ENCODE data around the gene TAGLN.

TAGLN gene

DNA sequence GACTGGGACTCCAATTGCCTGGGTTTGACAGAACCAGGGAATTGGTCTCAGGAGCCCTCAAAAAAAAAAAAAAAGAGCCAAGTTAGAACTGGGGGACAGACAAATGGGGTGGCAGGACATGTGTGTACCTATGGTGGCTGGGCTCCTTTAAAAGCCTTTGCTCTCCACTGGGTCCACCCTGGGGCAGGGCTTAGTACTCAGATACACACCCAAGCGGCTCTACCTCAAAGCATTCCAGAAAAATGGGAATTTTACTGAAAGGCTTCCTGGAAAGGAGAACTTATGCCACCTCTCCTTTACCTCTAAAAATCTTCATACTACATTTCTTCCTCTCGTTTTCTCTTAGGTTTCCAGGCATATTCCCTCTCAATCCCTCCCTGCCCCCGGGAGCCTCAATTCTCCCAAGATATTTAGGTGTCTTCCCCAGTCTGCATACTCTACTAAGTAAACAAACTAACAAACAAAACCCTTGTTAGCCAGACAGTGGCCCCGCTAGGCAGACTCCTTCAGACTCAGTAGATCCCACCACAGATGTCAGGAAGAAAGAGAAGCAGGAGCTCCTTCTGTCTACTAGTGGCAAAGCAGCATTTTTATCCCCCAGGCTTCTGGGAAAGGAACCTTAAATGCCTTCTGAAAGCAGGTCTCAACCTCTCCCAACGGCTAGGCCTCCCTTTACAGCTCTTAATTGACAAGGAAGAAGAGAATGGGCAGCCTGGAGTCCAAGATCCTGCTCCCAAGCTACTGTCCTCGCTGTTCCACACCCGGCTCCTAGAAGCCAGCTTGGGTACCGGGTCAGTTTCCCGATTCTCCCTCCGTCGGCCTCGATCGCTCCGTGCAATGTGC lies 32.0 kb downstream of the TAGLN start:
- H3K27me3 ChIP-seq (ENCODE audit: low read depth, low read length): no peaks in the 10 kb centered on the region
- H3K4me2 ChIP-seq (ENCODE audit: low read length): peak overlapping the region; percentile 94
- peak overlapping the region; percentile 97 for H3K4me3 ChIP-seq (ENCODE audit: low read length)
- H3K9me3 ChIP-seq (ENCODE audit: insufficient read depth, low read length): no peaks in the 10 kb centered on the region
- H3K9ac ChIP-seq (ENCODE audit: low read length): peak overlapping the region; percentile 70
- peak overlapping the region; percentile 76 for H3K27ac ChIP-seq (ENCODE audit: low read length)
- peaks cover 26% of the 10 kb centered on the region for H3K4me1 ChIP-seq (ENCODE audit: low read length)
- peaks cover 21% of the 10 kb centered on the region for H3K36me3 ChIP-seq (replicated peaks; ENCODE audit: low read depth, low read length)
- H2AFZ ChIP-seq (ENCODE audit: low read depth, low read length): 0 out of 2 replicates have a peak overlapping the region, but pooled peaks have one; percentile 22
- no peaks in the 10 kb centered on the region for H4K20me1 ChIP-seq (ENCODE audit: insufficient read depth, low read length)
- peaks cover 44% of the 10 kb centered on the region for H3K79me2 ChIP-seq (ENCODE audit: low read length)
- TF ChIP-seq, protein P1, sequence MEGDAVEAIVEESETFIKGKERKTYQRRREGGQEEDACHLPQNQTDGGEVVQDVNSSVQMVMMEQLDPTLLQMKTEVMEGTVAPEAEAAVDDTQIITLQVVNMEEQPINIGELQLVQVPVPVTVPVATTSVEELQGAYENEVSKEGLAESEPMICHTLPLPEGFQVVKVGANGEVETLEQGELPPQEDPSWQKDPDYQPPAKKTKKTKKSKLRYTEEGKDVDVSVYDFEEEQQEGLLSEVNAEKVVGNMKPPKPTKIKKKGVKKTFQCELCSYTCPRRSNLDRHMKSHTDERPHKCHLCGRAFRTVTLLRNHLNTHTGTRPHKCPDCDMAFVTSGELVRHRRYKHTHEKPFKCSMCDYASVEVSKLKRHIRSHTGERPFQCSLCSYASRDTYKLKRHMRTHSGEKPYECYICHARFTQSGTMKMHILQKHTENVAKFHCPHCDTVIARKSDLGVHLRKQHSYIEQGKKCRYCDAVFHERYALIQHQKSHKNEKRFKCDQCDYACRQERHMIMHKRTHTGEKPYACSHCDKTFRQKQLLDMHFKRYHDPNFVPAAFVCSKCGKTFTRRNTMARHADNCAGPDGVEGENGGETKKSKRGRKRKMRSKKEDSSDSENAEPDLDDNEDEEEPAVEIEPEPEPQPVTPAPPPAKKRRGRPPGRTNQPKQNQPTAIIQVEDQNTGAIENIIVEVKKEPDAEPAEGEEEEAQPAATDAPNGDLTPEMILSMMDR (IDR thresholded peaks at IDR 0.05; ENCODE audit: low read depth, low read length): no peak
- no peak for TF ChIP-seq EZH2phosphoT487 (IDR thresholded peaks at IDR 0.05; ENCODE audit: low read depth)

DNA sequence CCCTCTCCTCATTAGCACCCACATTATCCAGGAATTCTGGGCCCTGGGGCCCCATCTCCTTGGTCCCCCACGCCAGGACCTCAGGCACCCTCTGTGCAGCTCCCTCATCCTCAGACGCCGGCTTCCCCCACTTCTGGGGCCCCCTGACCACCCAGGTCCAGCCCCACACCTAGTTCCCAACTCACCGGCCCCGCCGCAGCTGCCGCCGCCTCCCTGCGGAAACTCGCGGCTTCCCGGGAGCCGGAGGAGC lies 32.6 kb downstream of the TAGLN start, which contains the start of gene PCSK7:
PCSK7 (minus strand) TSS at position 232 of the 250 bp plus-strand sequence. CDS start 2,229 bp downstream, outside the sequence.
- peak within 1 kb of the TSS; percentile 77; the same call in 1 of the 2 replicates for H2AFZ ChIP-seq (ENCODE audit: low read depth, low read length)
- peaks cover 26% of the 10 kb centered on the region for H3K4me1 ChIP-seq (ENCODE audit: low read length)
- peak within 1 kb of the TSS; percentile 97 for H3K4me3 ChIP-seq (ENCODE audit: low read length)
- peaks cover 21% of the 10 kb centered on the region for H3K36me3 ChIP-seq (replicated peaks; ENCODE audit: low read depth, low read length)
- peaks cover 44% of the 10 kb centered on the region for H3K79me2 ChIP-seq (ENCODE audit: low read length)
- no peaks in the 10 kb centered on the region for H3K27me3 ChIP-seq (ENCODE audit: low read depth, low read length)
- peak within 1 kb of the TSS; percentile 78 for H3K9ac ChIP-seq (ENCODE audit: low read length)
- H3K9me3 ChIP-seq (ENCODE audit: insufficient read depth, low read length): no peaks in the 10 kb centered on the region
- H3K27ac ChIP-seq (ENCODE audit: low read length): peak within 1 kb of the TSS; percentile 76
- H3K4me2 ChIP-seq (ENCODE audit: low read length): peak within 1 kb of the TSS; percentile 94
- no peak for TF ChIP-seq EZH2phosphoT487 (IDR thresholded peaks at IDR 0.05; ENCODE audit: low read depth)
- TF ChIP-seq, protein P1 (IDR thresholded peaks at IDR 0.05; ENCODE audit: low read depth, low read length): no peak
- H4K20me1 ChIP-seq (ENCODE audit: insufficient read depth, low read length): no peaks in the 10 kb centered on the region

DNA sequence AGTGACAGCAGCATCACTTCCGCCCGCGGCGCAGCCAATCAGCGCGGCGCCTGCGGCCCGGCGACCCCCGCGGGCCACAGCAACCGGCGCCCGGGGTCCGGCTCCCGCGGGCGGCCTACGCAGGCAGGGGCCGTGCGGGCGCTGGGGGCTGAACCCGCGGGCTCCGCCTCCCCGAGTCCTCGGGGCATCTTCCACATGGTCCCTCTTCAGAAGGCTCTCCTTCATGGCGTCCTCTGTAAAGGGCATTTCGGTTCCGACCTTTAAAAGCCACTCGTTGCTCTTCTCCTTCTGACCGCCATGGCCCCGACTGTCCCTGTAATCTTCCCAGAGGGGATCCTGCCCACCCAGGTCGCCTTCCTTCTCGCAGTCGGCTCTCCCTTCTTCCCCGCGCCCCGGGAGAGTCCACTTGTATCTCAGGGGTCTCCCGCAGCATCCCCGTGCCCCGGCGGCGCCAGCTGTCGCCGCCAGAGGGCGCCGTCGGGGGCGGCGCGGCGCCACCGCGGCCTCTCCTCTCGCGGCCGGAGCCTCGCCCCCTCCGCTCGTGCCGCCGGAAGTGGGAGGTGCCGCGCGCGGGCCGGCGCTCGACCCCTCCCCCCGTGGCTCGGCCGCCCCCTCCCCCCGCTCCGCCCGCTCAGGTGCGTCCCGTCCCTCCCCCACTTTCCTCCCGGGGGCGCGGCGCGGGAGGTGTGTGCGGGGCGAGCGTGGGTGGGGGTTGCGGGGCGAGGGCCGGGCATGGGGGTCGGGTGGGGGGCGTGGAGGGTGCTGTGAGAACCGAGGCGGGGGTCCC lies 33.1 kb downstream of the TAGLN start, which contains the start of gene RNF214:
RNF214 (plus strand) TSS at position 580 of the 787 bp plus-strand sequence. CDS start 1,602 bp downstream, outside the sequence.
- TF ChIP-seq, protein P1 (IDR thresholded peaks at IDR 0.05; ENCODE audit: low read depth, low read length): peak; percentile 83
- TF ChIP-seq EZH2phosphoT487 (IDR thresholded peaks at IDR 0.05; ENCODE audit: low read depth): no peak
- H3K27ac ChIP-seq (ENCODE audit: low read length): peak within 1 kb of the TSS; percentile 76

More for the DNA sequence above, 33.1 kb downstream of the TAGLN start, which contains the start of gene RNF214:
- H4K20me1 ChIP-seq (ENCODE audit: insufficient read depth, low read length): no peaks in the 10 kb centered on the region
- H3K4me1 ChIP-seq (ENCODE audit: low read length): peaks cover 26% of the 10 kb centered on the region
- no peaks in the 10 kb centered on the region for H3K27me3 ChIP-seq (ENCODE audit: low read depth, low read length)
- H3K36me3 ChIP-seq (replicated peaks; ENCODE audit: low read depth, low read length): peaks cover 21% of the 10 kb centered on the region
- H3K79me2 ChIP-seq (ENCODE audit: low read length): peaks cover 44% of the 10 kb centered on the region
- peak within 1 kb of the TSS; percentile 78 for H3K9ac ChIP-seq (ENCODE audit: low read length)
- peak within 1 kb of the TSS; percentile 94 for H3K4me2 ChIP-seq (ENCODE audit: low read length)
- H3K4me3 ChIP-seq (ENCODE audit: low read length): peak within 1 kb of the TSS; percentile 97
- H2AFZ ChIP-seq (ENCODE audit: low read depth, low read length): peak within 1 kb of the TSS; percentile 77; the same call in 1 of the 2 replicates
- no peaks in the 10 kb centered on the region for H3K9me3 ChIP-seq (ENCODE audit: insufficient read depth, low read length)

Data from OCI-LY3 (cell line).